ENCODE data around the gene USP36. TPM values are rescaled to one million over a fixed set of nuclear protein-coding genes. Genes with fewer than 3 reads are reported as not detected.

USP36 gene
- total RNA-seq, 1 donor from 2014 or later, result 106 TPM

DNA sequence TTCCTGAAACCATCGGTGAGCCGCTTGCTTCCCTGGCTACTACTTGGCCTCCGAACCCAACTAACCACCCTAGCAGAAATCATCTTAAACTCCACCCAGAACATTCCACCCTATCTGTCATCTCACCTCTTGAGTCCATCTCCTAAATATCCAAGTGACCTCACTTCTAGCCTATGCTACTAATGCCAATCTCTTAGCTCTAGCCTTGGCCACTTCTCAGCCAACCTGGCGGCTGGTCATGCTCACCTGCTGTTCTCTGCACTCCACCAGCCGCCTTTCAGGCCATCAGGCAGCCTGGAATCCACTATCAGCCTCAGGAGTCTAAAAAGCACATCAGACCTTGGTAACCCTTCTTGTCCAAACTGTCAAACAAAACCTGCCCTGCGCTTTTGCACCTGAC is 46.6 kb downstream of the USP36 start:
- intact Hi-C loops (cut with micrococcal nuclease), result no loop called here

DNA sequence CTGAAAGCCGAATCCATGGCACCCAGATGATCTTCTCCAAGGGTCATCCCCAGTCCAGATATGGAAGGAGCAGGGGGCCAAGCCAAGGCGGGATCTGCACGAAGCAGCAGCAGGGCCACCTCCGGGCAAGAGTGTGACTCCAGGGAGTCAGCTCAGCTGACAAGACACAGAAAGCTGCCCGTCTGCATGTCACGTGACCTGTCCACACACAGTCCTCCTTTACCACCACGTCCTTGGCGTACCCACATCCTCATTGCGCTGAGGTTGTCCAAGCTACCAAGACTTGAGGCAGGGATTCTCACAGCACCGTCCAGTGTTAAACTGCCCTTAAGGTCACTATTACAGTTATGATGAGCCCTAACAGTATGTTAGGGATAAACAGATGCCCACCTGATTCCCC is 47.2 kb downstream of the USP36 start:
- intact Hi-C loops (cut with micrococcal nuclease), result no loop called here

DNA sequence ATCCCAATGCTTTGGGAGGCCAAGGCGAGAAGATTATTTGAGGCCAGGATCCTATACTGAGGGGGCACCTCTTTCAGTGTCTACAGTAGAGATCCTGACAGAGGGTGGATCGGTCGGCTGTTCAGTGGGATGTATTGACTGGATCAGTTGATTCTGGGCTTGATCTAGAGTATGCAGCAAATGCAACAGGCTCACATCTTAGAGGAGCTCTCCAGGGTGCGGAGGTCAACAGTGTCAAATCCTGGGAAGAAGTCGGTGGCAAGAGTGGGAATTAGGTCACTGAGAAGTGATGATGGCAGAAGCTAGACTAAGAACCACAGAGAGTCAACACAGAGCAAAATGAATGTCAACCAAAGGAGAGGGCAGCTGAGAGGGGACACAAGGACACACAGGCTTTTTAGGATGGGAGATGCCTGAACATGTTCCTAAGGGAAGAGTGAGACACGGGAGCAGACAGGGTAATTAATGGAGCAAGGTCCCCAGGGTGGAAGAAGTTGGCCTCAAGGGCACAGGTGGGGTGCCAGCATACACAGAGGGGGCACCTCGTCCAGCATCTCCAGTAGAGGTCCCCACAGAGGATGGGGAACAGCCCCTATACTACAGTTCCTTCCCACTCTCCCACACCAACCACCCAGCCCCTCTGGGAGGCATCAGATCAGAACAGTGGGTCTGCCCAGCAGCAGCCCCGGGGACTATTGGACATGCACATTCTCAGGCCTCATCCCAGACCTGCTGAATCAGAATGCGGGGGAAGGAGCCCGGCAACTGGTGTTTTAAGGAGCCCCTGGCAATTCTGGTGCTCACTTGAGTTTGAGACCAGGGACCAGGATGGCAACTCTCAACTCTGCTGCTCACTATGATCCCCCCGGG is 48.5 kb downstream of the USP36 start:
- intact Hi-C loops (cut with micrococcal nuclease), result no loop called here

DNA sequence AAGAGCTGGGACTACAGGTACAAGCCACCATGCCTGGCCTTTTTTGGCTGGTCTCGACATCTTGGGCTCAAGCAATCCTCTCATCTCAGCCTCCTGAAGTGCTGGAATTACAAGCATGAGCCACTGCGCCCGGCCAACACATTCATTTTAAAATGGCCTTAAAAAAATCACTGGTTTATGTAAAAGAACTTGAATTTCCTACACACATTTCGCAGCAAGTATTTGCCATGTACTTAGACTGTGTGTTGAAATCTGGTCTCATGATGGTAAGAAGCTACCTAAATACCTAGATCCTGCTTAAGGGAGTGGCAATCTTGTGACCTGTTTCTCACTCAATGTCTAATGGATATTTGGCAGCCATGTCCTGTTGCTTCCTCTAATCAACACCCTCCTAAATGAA is 50.1 kb downstream of the USP36 start:
- intact Hi-C loops (cut with micrococcal nuclease), result no loop called here

DNA sequence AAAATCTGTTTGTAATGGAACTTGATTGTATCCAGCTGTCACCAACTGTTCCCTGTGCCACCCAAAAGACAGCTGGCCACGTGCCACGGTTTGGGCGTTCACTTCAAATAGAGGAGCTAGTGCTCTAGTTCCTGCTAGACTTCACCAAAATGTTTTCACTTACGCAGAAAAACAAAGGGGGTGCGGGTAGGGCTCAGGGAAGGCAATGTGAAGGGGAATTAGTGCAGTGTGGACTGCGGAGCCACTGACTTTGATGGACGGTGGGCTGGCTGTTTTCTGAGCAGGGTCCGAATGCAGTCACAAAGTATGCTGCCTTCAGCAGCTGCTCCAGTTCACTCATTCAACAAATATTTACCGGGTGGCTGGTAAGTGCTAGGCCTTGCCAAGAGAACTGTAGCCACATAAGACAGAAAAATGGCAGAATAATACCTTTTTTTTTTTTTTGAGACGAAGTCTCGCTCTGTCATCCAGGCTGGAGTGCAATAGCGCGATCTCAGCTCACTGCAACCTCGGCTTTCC is 50.9 kb downstream of the USP36 start:
- intact Hi-C loops (cut with micrococcal nuclease), result loop anchor here (5.0 kb wide), 1 partner anchor 292 kb away; no protein-coding TSS in a partner anchor

DNA sequence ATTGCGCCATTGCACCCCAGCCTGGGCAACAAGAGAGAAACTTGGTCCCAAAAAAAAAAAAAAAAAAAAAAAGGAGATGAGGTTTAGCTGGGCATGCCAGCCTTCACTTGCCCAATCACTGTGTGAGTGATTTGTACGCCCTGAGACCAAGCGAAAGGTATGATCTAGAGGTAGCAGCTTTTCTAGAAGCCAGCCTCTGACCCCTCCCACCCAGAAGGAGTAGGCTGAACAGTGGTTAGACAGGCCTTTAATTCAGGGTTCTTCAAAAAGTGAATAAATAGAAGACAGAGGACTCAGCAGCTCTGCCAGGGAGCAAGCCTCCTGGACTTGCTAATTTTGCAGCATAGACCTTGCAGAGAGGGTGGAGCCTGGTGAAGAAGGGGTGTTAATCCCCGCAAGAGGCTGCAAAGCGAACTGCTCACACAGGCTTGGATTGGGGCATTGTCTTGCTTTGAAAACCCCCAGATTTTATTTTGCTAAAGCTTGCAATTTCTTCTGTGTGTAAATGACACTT is 51.4 kb downstream of the USP36 start:
- intact Hi-C loops (cut with micrococcal nuclease), result loop anchor here (5.0 kb wide), 1 partner anchor 292 kb away; no protein-coding TSS in a partner anchor

DNA sequence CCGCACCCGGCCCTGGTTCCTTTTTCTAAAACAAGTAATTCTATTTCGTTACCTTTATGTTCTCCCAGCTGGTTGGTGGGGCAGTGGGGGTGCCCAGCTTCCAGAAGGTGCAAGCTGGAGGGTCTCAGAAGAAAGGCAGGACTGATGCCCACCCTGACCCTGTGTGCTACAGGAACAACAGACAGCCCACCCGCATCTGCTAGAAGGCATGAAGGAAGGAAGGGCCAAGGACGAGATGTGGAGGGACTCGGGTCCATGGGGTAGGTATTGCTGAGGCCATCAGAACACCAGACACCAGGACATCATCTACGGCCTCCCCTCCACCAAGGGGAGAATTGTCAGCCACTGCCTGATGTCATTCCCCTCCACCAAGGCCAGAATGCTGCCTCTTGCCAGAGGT is 52.2 kb downstream of the USP36 start:
- intact Hi-C loops (cut with micrococcal nuclease), result loop anchor here (5.0 kb wide), 1 partner anchor 291 kb away; no protein-coding TSS in a partner anchor

DNA sequence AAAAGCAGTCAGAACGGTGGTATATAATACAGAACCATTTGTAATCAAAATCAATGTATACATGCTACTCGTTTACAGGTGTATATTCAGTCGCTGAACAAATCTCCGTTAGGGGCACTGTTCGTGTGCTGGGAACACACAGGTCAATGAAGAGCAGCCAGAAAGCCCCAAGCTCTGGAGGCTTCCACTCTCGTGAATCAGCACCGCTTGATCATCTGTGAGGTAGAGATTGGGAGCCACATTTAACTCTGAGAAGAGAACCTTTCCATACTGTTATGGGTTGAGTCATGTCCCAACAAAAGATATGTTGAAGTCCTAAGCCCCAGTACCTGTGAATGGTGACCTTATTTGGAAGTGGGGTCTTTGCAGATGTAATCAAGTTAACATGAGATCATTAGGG is 53.2 kb downstream of the USP36 start:
- intact Hi-C loops (cut with micrococcal nuclease), result loop anchor here (5.0 kb wide), 1 partner anchor 290 kb away; no protein-coding TSS in a partner anchor

DNA sequence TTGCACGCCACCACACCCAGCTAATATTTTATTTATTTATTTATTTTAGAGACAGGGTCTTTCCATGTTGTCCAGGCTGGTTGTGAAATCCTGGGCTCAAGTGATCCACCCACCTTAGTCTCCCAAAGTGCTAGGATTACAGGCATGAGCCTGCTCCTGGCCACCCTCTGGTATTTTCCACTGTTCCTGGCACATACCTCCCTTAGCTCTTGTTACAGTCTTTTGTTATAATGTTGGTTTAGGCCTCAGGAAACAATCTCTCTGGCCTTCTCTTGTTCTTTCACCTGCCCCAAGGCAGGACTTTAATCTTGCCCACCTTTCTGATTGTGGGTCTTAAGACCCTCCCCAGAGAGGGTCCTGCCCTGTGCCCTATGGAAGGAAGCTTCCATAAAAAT is 55.0 kb downstream of the USP36 start:
- intact Hi-C loops (cut with micrococcal nuclease), result loop anchor here (5.0 kb wide), 1 partner anchor 288 kb away; no protein-coding TSS in a partner anchor

DNA sequence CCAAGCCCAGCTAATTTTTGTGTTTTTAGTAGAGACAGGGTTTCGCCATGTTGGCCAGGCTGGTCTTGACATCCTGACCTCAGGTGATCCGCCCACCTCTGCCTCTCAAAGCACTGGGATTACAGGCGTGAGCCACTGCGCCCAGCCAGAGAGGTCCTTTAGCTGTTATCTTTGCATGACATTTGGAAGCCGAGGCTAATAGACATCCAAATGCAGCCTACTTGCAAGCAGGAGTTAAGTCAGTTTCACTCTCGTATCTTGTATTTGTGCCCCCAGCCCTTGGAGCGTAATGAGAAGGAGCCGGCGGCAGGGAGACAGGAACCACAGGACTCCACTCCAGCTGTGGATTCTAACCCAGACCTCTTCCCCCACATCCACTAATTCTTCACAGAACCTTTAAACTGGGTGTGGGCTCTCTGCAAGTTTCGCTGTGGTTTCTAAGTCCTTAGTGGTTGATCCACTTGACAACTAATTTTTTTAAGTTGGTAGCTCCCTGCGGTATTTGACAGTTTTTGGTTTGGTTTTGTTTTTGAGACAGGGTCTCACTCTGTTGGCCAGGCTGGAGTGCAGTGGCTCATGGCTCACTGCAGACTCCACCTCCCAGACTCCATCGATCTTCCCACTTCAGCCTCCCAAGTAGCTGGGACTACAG is 55.5 kb downstream of the USP36 start:
- intact Hi-C loops (cut with micrococcal nuclease), result loop anchor here (5.0 kb wide), 1 partner anchor 288 kb away; no protein-coding TSS in a partner anchor

DNA sequence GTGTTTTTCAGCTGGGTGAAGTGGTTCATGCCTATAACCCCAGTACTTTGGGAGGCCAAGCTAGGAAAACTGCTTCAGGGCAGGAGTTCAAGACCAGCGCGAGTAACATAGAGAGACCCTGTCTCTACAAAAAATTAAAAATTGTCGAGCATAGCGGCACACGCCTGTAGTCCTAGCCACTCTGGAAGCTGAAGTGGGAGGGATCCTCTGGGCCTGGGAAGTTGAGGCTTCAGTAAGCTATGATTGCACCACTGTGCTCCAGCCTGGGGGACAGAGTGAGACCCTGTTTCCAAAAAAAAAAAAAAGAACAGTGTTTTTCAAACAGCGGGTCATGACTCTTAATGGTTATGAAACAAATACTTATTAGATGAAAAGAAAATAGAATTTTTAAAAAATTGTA is 56.3 kb downstream of the USP36 start:
- intact Hi-C loops (cut with micrococcal nuclease), result loop anchor here (5.0 kb wide), 1 partner anchor 427 kb away; no protein-coding TSS in a partner anchor

DNA sequence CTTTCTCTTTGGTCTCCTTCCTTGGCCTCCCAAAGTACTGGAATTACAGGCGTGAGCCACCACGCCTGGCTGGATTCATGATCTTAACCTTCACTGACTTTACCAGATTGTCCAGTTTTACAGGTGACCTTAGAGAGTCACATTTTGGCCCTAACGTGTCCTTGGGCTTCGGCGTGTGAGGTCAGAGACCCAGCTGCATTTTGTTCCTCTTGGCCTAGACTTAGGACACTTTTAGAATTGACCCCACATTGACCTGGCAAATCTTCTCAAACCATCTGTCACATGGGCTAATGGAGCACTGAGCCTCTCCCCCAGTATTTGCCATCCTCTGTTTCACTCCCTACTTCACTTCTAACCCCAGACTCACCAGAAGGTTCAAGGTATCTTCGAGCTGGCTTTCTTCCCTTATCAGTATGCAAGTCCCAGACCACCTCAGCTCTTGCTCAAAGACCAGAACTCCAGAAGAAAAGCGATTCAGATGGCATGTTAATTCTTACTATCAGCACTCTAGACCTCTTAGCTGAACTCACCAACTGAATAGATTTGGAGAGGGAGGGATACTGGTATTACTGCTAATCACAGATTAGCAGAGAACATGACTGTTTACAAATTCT is 56.8 kb downstream of the USP36 start:
- intact Hi-C loops (cut with micrococcal nuclease), result loop anchor here (5.0 kb wide), 1 partner anchor 427 kb away; no protein-coding TSS in a partner anchor

DNA sequence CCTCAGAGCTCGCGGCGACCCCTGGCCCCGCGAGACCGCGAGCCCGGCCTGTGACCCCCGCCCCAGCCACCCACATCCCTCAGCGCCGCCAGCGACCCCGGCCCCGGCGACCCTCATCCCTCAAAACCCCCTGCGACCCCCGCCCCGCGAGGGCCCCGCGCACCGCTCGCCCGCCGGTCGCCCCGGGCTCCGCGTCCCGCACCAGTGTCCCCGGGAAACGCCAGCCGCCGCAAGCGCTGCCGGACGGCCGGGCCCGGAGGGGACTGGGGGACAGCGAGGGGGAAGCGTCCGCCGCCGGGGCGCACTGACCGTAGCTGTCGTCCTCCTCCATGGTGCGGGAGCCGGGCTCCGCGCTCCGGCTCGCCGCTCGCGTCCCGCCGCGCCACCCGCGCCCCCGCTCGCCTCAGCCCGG is 58.7 kb downstream of the USP36 start, which contains the start of gene CYTH1:
CYTH1 (minus strand) TSS at position 381 of the 412 bp plus-strand sequence; CDS start at position 331, 50 bp downstream.
- intact Hi-C loops (cut with micrococcal nuclease), result loop anchor here (1.0 to 5.0 kb wide), 2 partner anchors 58 to 425 kb away; partner anchors contain the start of gene USP36

DNA sequence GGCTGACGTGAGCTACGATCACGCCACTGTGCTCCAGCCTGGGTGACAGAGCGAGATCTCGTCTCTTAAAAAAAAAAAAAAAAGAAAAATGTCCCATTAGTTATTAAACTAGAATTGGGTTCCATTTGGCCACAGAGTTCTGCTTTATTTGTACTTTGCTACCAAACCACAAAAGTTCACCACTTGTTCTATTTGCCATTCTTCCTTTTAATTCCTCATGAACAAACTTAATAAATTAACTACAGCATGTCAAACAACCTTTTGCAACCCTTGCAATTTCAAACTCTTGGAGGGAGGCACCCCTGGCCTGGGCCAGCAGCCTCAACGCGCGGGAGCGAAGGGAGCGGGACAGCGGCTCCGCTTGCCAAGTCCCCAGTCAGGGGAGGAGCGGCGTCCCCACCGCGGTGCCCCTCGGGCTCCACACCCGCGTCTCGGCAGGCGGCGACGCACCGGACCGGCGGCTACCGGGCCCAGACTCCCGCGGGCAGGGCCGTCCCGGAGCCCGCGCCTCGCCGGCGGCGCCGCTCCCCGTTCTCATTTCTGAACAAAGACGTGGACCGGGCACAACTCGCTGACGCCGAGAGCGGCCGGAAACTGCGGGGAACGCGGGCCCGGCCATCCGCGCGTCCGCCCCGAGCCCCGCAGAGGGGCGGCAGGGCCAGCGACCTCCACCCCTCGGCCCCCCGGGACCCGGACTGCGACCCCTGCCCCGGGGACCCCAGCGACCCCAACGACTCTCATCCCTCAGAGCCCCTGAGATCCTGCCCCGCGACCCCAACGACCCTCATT is 59.3 kb downstream of the USP36 start:
- intact Hi-C loops (cut with micrococcal nuclease), result loop anchor here (5.0 kb wide), 1 partner anchor 424 kb away; no protein-coding TSS in a partner anchor

DNA sequence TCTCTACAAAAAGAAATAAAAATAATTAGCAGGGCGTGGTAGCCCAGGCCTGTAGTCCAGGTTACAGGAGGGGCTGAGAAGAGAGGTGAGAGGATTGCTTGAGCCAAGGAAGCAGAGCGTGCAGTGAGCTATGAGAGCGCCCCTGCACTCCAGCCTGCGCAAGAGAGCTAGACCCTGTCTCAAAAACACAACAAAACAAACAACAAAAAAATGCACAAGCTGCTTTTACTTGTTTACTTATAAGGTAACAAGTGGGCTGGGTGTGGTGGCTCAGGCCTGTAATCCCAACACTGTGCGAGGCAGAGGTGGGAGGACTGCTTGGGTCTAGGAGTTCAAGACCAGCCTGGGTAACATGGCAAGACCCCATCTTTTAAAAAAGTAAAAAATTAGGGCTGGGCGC is 60.3 kb downstream of the USP36 start:
- intact Hi-C loops (cut with micrococcal nuclease), result loop anchor here (5.0 kb wide), 1 partner anchor 423 kb away; no protein-coding TSS in a partner anchor

DNA sequence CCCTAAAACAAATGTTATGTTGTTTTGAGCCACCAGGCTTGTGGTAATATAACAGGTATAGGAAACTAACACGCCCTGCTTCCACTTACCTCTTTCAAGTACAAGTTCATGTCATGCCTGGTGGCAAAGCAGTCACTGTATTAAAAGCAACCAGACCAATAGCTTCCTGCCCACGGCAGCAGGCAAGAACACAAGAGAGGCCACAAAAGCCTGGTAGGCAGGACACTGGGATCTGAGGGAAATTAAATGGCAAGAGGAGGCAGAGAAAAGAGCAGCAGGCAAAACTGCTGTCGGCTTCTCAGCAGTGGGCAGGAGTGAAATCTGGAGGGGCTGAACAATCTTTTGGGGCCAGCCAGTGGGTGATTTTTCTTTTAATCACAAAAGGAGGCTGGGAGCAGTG is 60.8 kb downstream of the USP36 start:
- intact Hi-C loops (cut with micrococcal nuclease), result loop anchor here (2.0 to 5.0 kb wide), 3 partner anchors 39 to 423 kb away; no protein-coding TSS in a partner anchor

DNA sequence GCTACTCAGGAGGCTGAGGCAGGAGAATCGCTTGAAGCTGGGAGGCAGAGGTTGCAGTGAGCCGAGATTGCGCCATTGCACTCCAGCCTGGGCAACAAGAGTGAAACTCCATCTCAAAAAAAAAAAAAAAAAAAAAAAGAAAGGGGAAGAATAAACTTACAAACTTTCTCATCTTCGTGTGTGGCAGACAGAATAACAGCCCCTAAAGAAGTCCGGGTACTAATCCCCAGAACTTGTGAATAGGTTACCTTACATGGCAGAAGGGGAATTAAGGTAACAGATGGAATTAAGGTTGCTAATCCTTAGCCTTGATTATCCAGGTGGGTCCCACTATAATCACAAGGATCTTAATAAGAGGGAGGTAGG is 61.3 kb downstream of the USP36 start:
- intact Hi-C loops (cut with micrococcal nuclease), result loop anchor here (2.0 to 5.0 kb wide), 2 partner anchors 40 to 42 kb away; no protein-coding TSS in a partner anchor

DNA sequence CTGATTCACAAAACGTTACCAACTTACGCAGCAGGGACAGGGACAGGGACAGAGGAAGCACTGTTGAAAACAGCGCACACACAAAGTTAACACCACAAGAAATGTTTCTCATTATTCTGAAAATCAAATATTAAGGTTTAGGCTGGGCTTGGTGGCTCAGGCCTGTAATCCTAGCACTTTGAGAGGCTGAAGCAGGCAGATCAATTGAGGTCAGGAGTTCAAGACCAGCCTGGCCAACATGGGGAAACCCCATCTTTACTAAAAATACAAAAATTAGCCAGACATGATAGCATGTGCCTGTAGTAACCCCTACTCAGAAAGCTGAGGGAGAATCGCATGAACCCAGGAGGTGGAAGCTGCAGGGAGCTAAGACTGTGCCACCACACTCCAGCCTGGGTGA is 62.7 kb downstream of the USP36 start:
- intact Hi-C loops (cut with micrococcal nuclease), result loop anchor here (2.0 to 5.0 kb wide), 2 partner anchors 41 kb away; no protein-coding TSS in a partner anchor

DNA sequence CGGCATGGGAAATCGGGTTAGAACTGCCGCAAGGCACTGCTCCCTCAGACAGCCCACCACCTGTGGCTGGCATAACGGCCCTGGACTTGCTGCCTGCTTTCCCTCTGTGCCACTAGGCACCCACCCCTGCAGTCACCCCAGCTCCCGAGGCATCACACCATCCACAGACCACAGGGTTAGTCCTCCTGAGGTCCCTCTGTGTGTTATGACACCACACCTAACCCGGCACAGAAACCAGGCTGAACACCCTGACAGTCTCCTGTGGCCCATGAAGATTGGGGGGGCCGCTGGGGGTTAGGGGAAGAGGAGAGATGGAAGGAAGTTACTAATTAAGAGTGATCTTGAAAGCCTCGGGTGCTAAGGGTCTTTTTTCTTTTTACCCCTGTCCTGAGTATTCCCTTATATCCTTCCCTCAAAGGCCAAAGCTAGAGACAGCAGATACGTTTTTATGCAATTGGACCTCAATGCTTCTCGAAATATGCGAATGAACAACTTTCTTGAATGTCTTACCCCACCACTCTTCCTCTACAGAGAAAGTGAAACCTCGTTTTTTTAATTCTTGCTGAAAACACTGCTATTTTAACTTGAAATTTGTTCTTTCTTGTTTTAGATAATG is 65.5 kb downstream of the USP36 start:
- intact Hi-C loops (cut with micrococcal nuclease), result loop anchor here (5.0 kb wide), 1 partner anchor 38 kb away; no protein-coding TSS in a partner anchor

Measured in T-helper 2 cell treated with Interferon-gamma antibody and Interleukin-4, amounts not matched to agents 100 ng/mL and 5 ng/mL, for 36 hours (primary cell).